ENCODE results near the gene COMMD1.

DNA sequence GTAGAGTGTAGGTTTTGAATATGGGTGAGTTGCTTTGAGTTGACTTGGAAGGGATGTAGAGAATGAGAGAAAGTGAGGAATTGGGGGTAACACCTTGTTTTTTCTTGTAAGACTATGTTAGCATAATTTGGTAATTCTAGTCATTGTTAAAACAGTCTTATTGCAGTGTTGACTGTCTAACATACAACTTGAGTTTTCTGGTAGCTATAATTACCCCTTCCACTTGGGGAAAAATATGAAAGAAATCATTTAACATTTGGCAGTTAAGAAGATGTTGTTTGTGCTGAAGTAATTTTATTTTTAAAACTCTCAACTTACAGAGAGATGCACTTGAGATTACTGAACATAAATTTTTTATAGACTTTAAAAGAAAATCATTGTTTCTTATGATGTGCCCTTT lies 108.2 kb downstream of the COMMD1 start:
- TF ChIP-seq, protein P1, sequence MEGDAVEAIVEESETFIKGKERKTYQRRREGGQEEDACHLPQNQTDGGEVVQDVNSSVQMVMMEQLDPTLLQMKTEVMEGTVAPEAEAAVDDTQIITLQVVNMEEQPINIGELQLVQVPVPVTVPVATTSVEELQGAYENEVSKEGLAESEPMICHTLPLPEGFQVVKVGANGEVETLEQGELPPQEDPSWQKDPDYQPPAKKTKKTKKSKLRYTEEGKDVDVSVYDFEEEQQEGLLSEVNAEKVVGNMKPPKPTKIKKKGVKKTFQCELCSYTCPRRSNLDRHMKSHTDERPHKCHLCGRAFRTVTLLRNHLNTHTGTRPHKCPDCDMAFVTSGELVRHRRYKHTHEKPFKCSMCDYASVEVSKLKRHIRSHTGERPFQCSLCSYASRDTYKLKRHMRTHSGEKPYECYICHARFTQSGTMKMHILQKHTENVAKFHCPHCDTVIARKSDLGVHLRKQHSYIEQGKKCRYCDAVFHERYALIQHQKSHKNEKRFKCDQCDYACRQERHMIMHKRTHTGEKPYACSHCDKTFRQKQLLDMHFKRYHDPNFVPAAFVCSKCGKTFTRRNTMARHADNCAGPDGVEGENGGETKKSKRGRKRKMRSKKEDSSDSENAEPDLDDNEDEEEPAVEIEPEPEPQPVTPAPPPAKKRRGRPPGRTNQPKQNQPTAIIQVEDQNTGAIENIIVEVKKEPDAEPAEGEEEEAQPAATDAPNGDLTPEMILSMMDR (IDR thresholded peaks at IDR 0.05; ENCODE audit: poor library complexity, severe bottlenecking) = no peak
- TF ChIP-seq POLR2AphosphoS5 (IDR thresholded peaks at IDR 0.05) (no peak), EP300 (conservative IDR thresholded peaks at IDR 0.05; ENCODE audit: poor library complexity, severe bottlenecking) (no peak), MXI1 (conservative IDR thresholded peaks at IDR 0.05; ENCODE audit: poor library complexity, severe bottlenecking) (no peak), EZH2 (IDR thresholded peaks at IDR 0.05; ENCODE audit: borderline replicate concordance, insufficient read depth, low read length, poor library complexity, severe bottlenecking) (no peak), RAD21 (conservative IDR thresholded peaks at IDR 0.05) (no peak), TAF1 (IDR thresholded peaks at IDR 0.05; ENCODE audit: low read depth) (no peak)
- TF ChIP-seq, protein P2, sequence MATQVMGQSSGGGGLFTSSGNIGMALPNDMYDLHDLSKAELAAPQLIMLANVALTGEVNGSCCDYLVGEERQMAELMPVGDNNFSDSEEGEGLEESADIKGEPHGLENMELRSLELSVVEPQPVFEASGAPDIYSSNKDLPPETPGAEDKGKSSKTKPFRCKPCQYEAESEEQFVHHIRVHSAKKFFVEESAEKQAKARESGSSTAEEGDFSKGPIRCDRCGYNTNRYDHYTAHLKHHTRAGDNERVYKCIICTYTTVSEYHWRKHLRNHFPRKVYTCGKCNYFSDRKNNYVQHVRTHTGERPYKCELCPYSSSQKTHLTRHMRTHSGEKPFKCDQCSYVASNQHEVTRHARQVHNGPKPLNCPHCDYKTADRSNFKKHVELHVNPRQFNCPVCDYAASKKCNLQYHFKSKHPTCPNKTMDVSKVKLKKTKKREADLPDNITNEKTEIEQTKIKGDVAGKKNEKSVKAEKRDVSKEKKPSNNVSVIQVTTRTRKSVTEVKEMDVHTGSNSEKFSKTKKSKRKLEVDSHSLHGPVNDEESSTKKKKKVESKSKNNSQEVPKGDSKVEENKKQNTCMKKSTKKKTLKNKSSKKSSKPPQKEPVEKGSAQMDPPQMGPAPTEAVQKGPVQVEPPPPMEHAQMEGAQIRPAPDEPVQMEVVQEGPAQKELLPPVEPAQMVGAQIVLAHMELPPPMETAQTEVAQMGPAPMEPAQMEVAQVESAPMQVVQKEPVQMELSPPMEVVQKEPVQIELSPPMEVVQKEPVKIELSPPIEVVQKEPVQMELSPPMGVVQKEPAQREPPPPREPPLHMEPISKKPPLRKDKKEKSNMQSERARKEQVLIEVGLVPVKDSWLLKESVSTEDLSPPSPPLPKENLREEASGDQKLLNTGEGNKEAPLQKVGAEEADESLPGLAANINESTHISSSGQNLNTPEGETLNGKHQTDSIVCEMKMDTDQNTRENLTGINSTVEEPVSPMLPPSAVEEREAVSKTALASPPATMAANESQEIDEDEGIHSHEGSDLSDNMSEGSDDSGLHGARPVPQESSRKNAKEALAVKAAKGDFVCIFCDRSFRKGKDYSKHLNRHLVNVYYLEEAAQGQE (IDR thresholded peaks at IDR 0.05; ENCODE audit: borderline replicate concordance) = no peak
